ENCODE data around the gene SERPINB5. TPM values are rescaled to one million over a fixed set of nuclear protein-coding genes. Genes with fewer than 3 reads are reported as not detected.

SERPINB5 gene
- total and polyA plus RNA-seq, 2 of the 13 experiments (the other 11 are each of a cell fraction or from before 2014, with no cell fraction given): not detected

- BruUV-seq (replicated peaks): no TSS peak
- Histone ChIP-seq H3K9ac (ENCODE audit: insufficient read depth, low read depth, low read length) (no peak overlapping the region), H3K4me1 (ENCODE audit: insufficient read depth, low read length) (no peaks in the 10 kb centered on the region), H3K4me2 (ENCODE audit: low read depth, low read length) (no peak overlapping the region), H3K9me3 (ENCODE audit: low read length) (no peaks in the 10 kb centered on the region), H3K79me2 (ENCODE audit: insufficient read depth, low read length) (no peaks in the 10 kb centered on the region), H3K27ac (ENCODE audit: extremely low read length, insufficient read depth, low read length) (no peak overlapping the region), H3K27me3 (ENCODE audit: control insufficient read depth in 1 of 2, insufficient read depth in 2 of 2, low read length in 2 of 2) (peaks cover 1 to 15% of the 10 kb centered on the region in 2 experiments; a peak in 3 of 5 replicates), H4K20me1 (ENCODE audit: insufficient read depth, low read length) (no peaks in the 10 kb centered on the region), H3K4me3 (replicated peaks in 1 of 3; ENCODE audit: insufficient read depth in 1 of 3, low read depth in 2 of 3, low read length in 3 of 3) (no peak overlapping the region), H3K36me3 (replicated peaks in 1 of 2; ENCODE audit: control insufficient read depth in 1 of 2, insufficient read depth in 2 of 2, low read length in 2 of 2) (no peaks in the 10 kb centered on the region), H2AFZ (ENCODE audit: low read length) (no peak overlapping the region)
- no peak for FAIRE-seq
- no peak for ATAC-seq
- ChIA-PET CTCF (ENCODE audit: low intra/inter-chr PET ratio, low total read pairs) (no interaction called here), POLR2A (no interaction called here)
- intact Hi-C loops (cut with micrococcal nuclease; ENCODE audit: unreplicated experiment): no loop called here
- WGBS (ENCODE audit: low lambda C conversion rate): 37% methylated on average over 6 of the region's 6 CpGs
- in situ Hi-C loops (cut with HindIII; ENCODE audit: extremely low pct_ligation_motif_present, low pct_unique_long_range_greater_than_20kb): no loop called here
- no peak for DNase-seq (ENCODE audit: low spot score)
- TF ChIP-seq PPARG (CRISPR knock-in tag; conservative IDR thresholded peaks at IDR 0.05) (no peak), THAP11 (CRISPR knock-in tag; IDR thresholded peaks at IDR 0.05) (no peak), ZNF839 (CRISPR knock-in tag; IDR thresholded peaks at IDR 0.05; ENCODE audit: borderline replicate concordance) (no peak), LCORL (IDR thresholded peaks at IDR 0.05) (no peak), LCORL (CRISPR knock-in tag; IDR thresholded peaks at IDR 0.05) (no peak), KLF9 (CRISPR knock-in tag; IDR thresholded peaks at IDR 0.05; ENCODE audit: low read depth) (no peak), SALL1 (CRISPR knock-in tag; IDR thresholded peaks at IDR 0.05) (no peak), ZKSCAN8 (CRISPR knock-in tag; IDR thresholded peaks at IDR 0.05; ENCODE audit: borderline replicate concordance) (no peak), NCOR1 (IDR thresholded peaks at IDR 0.05; ENCODE audit: borderline replicate concordance, low read length) (no peak), CBFB (CRISPR knock-in tag; IDR thresholded peaks at IDR 0.05) (no peak)
- TF ChIP-seq, protein P1, sequence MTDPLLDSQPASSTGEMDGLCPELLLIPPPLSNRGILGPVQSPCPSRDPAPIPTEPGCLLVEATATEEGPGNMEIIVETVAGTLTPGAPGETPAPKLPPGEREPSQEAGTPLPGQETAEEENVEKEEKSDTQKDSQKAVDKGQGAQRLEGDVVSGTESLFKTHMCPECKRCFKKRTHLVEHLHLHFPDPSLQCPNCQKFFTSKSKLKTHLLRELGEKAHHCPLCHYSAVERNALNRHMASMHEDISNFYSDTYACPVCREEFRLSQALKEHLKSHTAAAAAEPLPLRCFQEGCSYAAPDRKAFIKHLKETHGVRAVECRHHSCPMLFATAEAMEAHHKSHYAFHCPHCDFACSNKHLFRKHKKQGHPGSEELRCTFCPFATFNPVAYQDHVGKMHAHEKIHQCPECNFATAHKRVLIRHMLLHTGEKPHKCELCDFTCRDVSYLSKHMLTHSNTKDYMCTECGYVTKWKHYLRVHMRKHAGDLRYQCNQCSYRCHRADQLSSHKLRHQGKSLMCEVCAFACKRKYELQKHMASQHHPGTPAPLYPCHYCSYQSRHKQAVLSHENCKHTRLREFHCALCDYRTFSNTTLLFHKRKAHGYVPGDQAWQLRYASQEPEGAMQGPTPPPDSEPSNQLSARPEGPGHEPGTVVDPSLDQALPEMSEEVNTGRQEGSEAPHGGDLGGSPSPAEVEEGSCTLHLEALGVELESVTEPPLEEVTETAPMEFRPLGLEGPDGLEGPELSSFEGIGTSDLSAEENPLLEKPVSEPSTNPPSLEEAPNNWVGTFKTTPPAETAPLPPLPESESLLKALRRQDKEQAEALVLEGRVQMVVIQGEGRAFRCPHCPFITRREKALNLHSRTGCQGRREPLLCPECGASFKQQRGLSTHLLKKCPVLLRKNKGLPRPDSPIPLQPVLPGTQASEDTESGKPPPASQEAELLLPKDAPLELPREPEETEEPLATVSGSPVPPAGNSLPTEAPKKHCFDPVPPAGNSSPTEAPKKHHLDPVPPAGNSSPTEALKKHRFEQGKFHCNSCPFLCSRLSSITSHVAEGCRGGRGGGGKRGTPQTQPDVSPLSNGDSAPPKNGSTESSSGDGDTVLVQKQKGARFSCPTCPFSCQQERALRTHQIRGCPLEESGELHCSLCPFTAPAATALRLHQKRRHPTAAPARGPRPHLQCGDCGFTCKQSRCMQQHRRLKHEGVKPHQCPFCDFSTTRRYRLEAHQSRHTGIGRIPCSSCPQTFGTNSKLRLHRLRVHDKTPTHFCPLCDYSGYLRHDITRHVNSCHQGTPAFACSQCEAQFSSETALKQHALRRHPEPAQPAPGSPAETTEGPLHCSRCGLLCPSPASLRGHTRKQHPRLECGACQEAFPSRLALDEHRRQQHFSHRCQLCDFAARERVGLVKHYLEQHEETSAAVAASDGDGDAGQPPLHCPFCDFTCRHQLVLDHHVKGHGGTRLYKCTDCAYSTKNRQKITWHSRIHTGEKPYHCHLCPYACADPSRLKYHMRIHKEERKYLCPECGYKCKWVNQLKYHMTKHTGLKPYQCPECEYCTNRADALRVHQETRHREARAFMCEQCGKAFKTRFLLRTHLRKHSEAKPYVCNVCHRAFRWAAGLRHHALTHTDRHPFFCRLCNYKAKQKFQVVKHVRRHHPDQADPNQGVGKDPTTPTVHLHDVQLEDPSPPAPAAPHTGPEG (CRISPR knock-in tag; IDR thresholded peaks at IDR 0.05): no peak
- TF ChIP-seq, protein P2, sequence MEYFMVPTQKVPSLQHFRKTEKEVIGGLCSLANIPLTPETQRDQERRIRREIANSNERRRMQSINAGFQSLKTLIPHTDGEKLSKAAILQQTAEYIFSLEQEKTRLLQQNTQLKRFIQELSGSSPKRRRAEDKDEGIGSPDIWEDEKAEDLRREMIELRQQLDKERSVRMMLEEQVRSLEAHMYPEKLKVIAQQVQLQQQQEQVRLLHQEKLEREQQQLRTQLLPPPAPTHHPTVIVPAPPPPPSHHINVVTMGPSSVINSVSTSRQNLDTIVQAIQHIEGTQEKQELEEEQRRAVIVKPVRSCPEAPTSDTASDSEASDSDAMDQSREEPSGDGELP (IDR thresholded peaks at IDR 0.05; ENCODE audit: borderline replicate concordance, low read depth): no peak
Observed at GRCh38 chr18:63477968-63478367, 1.2 kb downstream of the SERPINB5 start.
